EH (cell line): ENCODE measurements around the gene DNAH7.
"Not testable (repeated sequence)": the region's sequence is repeated elsewhere in the genome, so short reads cannot be mapped to it uniquely, and the experiment has no call there.

Experiments used
- DNase-seq: peaks from one replicate; pipeline ENCODE4 v3.0.0-alpha.2; 2015; ENCODE audit warnings: low read depth

Gene DNAH7

DNA sequence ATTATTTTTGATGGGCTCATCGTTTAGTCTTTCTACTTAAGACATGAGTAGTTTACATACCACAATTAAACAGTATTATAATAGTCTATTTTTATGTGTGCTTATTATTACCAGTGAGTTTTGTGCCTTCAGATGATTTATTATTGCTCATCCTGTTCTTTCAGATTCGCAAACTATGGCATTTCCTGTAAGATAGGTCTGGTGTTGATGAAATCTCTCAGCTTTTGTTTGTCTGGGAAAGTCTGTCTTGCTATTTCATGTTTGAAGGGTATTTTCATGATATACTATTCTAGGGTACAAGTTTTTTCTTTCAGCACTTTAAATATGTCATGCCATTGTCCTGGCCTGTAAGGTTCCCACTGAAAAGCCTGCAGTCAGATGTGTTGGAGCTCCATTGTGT is 101.3 kb downstream of the DNAH7 start:
- peak; percentile 9 for DNase-seq

DNA sequence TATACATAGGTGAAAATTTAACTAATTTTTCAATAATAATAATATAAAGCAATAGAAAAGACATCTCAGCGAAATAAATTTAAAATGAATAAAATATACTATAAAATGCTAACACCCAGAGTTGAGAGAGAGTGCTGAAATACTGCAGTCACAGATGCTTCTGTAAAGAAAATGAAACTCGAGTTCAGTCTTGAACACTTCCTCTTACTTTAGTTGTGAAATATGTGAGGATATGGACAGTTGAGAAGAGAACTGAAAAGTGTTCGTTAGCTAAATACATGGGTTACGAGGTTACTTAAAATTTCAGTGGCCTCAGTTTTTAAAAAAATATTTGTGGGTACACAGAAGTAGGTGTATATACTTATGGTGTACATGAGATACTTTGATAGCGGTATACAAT is 106.8 kb downstream of the DNAH7 start:
- no peak for DNase-seq

- no peak for DNase-seq
Measured at GRCh38 chr2:195959341-195959740, 109.3 kb downstream of the DNAH7 start.

DNA sequence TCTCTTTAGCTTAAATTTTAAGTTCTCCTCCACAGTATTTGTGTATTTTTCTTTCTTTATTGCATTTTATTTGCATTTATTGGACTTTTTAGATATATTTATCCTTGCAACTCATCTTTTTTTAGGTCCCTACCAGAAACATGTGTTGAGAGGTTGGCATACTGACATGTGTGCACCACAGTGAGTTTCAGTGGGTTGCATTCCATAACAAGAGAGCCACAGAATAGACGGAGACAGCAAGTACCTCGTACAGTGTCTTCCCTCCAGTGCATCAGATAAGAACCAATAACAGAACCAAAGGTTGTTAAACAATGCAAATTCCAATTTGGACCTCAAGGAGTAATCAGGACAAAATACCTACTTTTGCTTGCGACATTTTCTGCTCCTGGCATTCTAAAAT is 111.9 kb downstream of the DNAH7 start:
- DNase-seq = no peak

GRCh38 chr2:195945056-195945455 is 123.6 kb downstream of the DNAH7 start:
- no peak for DNase-seq

DNA sequence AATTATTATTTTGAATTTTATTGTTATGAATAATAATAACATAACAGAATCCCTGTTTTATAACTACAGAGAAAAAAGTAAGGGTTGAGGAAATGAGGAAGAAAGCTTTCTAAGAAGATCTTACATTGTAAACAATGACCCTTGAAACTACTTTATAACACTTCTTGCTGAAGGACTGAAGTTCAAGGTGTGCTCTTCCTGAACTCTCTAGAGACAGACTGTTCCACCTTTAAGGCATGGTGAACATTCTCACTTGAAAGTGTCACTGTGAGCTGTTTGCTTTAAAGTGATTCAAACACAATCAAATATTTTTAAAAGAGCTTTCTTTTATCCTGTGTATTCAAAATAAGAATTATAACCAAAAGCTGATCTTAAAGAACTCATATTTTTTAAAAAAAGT is 131.5 kb downstream of the DNAH7 start:
- DNase-seq = no peak

GRCh38 chr2:195934484-195934883 is 134.2 kb downstream of the DNAH7 start:
- DNase-seq = no peak

DNA sequence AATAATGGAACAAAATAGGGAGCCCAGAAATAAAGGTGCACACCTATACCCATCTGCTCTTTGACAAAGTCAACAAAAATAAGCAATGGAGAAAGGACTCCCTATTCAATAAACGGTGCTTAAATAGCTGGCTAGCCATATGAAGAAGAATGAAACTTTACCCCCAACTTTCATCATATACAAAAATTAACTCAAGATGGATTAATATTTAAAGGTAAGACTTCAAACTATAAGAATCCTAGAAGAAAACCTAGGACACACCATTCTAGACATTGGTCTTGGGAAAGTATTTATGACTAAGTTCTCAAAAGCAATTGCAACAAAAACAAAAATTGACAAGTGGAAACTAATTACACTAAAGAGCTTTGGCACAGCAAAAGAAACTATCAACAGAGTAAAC is 139.1 kb downstream of the DNAH7 start:
- DNase-seq = no peak

DNA sequence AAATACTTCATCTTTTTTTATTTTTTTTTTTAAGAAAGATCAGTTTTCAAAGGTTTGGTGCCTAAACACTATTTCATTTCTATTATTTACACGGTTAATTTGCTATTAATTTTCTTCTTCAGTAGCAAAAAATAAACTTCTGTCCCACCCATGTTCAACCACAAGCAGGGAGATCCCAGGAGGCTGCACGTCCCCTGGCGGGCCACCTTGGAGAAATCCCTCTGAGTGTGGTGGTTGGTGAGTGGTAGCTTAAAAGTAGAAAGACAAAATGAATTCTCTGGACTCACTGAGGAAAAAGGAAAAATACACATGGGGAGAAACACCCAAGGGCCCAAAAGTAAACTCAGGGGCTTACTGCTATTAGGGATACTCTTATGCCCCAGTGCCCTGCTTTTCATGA is 143.5 kb downstream of the DNAH7 start:
- no peak for DNase-seq

GRCh38 chr2:195923889-195924288 is 144.7 kb downstream of the DNAH7 start:
- DNase-seq = no peak

GRCh38 chr2:195917021-195917600 is 151.5 kb downstream of the DNAH7 start:
- DNase-seq = not testable (repeated sequence)

DNA sequence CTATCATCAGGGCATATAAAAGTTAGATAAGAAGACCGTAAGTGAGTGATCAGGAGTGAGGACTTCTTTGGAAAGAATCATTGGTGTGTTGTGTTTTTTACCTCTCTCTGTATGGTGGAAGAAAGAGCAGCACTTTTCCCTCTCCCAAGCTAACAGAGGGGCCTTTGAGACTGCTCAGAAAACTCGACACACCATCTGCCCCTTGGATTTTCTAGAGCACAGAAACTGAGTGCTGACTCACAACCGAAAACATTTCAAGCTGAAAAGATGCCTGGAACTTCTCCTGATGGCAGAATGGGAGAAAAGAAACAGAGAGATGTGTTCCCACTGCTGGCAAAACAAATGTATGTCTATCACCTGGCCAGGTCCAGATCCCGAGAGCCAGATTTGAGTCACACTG is 156.6 kb downstream of the DNAH7 start:
- peak; percentile 4 for DNase-seq

GRCh38 chr2:195910570-195910969 is 158.1 kb downstream of the DNAH7 start:
- no peak for DNase-seq

DNA sequence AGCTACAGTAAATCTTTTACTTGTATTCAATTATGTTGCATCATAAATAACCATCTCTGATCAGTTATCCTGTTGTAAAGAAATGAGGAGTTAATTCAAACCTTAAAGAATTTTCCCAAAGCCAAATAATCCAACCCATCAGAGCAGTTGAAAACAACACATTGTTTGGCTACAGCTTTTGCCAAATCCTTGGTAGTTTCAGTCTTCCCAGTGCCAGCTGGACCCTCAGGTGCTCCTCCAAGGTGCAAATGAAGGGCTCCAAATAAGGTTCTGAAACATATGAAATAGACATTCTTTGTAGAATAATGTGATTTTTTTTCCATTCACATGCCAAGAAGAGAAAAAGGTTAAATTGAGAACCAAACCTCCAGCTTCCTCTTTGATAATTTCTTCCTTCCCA is 158.7 kb downstream of the DNAH7 start:
- no peak for DNase-seq

GRCh38 chr2:195907474-195907873 is 161.2 kb downstream of the DNAH7 start:
- no peak for DNase-seq

- DNase-seq = peak; percentile 16
Measured at GRCh38 chr2:195903956-195904355, 164.7 kb downstream of the DNAH7 start.

- no peak for DNase-seq
Measured at GRCh38 chr2:195902857-195903256, 165.8 kb downstream of the DNAH7 start.

- peak; percentile 56 for DNase-seq
Measured at GRCh38 chr2:195899226-195899625, 169.4 kb downstream of the DNAH7 start.

DNA sequence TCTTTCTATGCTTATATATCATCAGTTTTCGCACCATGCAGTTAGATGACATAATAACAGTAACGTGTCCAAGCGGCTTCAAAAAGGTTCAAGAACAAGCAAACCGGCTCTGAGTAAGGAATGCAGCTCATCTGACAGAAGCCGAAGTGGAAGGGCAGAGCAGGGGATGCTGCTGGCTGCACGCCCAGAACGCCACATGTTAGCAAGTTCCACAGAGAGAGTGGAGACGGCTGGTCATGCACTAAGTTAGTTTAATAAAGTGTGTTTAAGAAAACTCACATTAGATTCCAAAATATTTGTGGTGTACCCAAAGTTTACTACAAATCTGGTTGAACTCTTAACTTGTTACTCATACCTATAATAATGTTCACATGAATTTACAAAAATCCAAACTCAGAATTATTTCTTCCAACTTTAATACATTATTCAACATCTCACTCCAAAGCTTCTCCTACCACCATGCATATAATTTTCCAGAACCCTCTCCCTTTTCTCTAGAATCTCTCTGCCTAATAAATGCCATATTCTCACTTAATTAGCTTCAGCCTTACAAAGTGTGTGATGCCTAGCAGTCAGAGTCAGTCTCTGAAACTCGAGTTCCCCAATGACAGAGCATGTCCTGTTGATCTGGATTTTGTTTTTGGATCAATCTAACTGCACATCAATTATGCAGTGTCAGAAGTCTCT is 170.0 kb downstream of the DNAH7 start:
- peak; percentile 99 for DNase-seq

DNA sequence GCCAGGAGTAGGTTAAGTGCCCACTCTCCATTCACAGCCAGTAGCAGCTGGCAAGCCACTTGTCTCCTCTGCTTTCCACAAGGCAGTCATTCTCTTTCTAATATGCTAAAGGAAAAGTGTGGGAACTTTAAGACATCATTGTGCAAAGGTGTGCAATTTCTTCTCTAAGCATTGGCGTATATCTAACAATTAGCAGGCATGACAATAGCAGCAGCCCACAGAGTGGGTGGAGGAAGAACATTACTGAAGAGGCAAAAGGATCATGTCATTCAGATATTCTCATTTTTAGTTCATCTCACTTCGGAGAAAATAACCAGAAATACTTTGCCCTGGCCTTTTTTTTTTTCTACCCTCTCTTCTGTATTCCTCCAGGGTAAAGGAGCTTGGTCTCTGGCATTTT is 177.6 kb downstream of the DNAH7 start:
- no peak for DNase-seq

- no peak for DNase-seq
Measured at GRCh38 chr2:195879153-195879552, 189.5 kb downstream of the DNAH7 start.

DNA sequence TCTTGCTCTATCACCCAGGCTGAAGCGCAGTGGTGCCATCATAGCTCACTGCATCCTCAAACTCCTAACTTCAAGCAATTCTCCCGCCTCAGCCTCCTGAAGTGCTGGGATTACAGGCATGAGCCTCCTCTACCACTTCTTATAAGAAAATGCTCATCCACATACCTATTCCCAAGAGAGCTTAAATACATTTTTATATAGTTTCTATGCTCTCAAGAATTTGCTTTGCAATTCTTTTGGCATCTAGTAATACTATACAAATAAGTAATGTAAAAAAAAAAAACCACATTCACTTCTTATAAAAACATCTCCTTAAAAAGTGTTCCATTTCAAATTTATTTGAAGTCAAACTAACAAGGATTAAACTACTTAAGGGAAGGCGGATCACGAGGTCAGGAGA is 197.3 kb downstream of the DNAH7 start:
- DNase-seq = peak; percentile 6

- no peak for DNase-seq
Measured at GRCh38 chr2:195864316-195864715, 204.3 kb downstream of the DNAH7 start.

DNA sequence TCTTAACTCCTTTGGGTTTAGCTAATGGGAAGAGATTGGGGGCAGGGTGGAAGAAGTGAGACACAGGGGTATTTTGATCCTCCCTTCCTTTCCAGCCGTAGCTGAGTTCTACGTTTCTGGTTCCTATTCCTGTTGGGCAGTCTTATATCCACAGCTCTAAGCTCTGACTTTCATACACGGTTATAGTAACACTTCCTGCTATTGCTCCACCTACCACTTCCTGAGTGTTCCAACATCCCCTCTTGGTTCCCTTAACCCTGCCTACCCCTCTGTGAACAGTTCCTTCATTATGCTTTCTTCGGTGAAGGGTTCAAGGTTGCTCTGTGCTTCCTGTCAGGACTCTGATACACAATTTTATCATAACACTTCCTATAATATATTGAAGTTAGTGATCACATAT is 205.1 kb downstream of the DNAH7 start:
- no peak for DNase-seq
